Activated T-cell treated with anti-CD3 and anti-CD28 coated beads, Interleukin-2, amount 50 U/mL, for 1 hour (primary cell): ENCODE measurements around the gene STRIP1.
"Not testable (repeated sequence)": the region's sequence is repeated elsewhere in the genome, so short reads cannot be mapped to it uniquely, and the experiment has no call there.

Experiments used
- DNase-seq: peaks from one replicate; pipeline ENCODE4 v3.0.0-alpha.2; 2020

STRIP1 gene

DNA sequence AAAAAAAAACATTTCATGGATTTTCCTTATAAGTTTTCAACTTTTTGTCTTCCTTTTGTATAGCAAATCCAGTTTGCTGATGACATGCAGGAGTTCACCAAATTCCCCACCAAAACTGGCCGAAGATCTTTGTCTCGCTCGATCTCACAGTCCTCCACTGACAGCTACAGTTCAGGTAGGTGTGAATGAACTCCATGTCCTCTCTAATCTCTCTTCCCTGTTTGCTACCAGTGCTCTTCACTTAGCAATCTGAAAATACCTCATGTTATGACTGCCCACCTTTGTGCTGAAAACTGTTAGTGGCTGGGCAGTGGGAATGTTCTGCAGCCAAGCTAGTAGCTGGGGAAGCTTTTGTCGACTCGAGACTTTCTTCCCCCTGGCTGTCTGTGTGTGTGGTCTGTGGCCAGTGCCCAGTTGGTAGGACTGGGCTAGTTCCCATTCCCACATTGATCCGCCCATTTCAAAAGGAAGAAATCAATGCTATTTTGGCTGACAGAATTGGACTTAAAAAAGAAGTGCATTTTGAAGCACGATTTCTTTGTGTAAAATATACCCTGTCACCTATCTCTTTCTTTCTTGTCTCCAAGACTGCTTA is 25.4 kb upstream of the STRIP1 start:
- DNase-seq: no peak

- no peak for DNase-seq
Measured at GRCh38 chr1:110011527-110012041, 22.8 kb upstream of the STRIP1 start.

GRCh38 chr1:110012100-110012780 is 22.2 kb upstream of the STRIP1 start:
- no peak for DNase-seq

- no peak for DNase-seq
Measured at GRCh38 chr1:110017792-110018191, 16.6 kb upstream of the STRIP1 start.

DNA sequence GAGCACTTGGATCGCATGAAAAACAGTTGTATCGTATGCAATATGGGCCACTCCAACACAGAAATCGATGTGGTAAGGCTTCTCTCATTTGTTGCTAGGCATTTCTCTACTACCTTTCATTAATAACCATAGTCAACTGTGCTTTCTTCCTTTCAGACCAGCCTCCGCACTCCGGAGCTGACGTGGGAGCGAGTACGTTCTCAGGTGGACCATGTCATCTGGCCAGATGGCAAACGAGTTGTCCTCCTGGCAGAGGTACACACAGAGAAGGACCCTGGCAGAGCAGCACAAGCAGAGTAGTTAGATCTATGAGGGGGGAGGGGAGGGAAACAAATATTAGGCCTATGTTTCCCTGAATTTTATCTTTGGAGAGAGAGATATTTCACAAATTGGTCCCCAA is 16.0 kb upstream of the STRIP1 start:
- DNase-seq: no peak

DNA sequence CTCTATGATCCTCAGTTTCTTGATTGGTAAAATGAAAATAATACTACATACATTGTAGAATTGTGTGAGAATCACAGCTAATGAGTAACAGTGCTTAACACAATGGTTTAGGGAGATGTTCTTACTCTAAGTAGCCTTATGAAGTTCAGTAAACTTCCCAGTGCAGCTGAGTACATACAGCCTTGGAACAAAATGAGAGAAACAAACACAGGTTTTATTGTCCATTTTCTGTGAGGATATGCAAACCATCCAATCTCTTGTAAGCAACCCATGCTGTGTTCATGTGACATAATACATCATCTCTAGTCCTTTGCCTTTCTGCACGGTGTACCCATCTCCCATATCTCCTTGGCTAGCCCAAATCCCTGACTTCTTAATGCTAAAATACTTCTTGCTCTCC is 14.7 kb upstream of the STRIP1 start:
- no peak for DNase-seq

DNA sequence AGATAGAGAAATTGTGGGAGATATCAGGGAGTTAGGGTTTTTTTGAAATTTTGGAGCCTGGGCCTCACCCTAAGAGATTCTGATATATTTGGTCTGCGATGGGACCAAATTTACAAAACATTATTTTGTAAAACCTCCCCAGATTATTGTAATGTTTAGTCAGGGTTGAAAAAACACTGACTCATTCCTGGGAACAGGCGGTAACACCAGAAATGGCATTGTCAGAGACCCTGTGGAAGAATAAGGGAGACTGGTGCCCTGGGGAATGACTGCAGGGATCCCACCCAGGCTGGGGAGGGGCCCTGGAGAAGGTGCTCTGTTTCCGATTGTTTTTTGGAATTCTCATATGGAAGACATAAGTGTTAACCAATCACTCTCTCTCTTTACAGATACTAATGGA is 13.1 kb upstream of the STRIP1 start:
- DNase-seq: no peak

GRCh38 chr1:110024613-110025012 is 9.8 kb upstream of the STRIP1 start:
- DNase-seq: no peak

- not testable (repeated sequence) for DNase-seq
Measured at GRCh38 chr1:110030687-110031086, 3.7 kb upstream of the STRIP1 start.

- DNase-seq: no peak
Measured at GRCh38 chr1:110032327-110032726, 2.1 kb upstream of the STRIP1 start.

DNA sequence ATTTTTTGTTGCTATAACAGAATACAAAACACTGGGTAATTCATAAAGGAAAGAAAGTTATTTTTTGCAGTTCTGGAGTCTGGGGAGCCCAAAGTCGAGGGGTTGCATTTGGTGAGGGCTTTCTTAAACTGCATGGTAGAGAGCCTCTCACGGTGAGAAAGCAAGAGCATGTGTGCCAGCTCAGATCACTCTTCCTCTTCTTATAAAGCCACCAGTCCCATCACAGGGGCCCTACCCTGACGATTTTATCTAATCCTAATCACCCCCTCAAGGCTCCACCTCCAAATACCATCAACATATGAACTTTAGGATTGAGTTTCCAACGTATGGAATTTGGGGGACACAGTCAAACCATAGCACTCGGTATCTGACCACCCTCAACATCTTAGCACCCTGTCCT is 1.0 kb upstream of the STRIP1 start:
- no peak for DNase-seq

- no peak for DNase-seq
Measured at GRCh38 chr1:110034040-110034450, 379 bp upstream of the STRIP1 start.

DNA sequence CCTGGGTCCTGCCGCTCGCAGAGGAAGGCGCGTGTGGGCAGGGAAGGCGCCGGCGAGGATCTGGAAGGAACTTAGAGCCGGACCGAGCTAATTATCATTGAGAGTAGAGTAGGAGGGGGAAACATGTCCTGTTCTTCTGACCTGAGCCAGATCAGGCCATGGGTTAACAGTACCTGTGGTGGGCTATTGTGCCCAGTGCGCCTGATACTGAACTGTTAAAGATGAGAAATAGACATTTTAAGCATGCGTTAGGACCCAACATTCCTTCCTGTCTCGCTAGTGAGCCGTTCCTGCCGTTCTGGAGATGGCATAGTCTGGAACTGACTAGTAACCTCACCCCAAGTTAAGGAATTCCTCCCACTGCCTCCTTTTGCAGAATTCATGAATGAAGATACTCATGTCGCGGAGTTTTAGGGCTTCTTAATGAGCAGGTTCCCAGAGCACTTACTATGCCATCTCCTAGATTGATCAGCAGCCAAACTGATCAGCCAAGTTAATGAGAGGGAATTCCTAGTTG is 870 bp downstream of the STRIP1 start:
- DNase-seq: no peak

DNA sequence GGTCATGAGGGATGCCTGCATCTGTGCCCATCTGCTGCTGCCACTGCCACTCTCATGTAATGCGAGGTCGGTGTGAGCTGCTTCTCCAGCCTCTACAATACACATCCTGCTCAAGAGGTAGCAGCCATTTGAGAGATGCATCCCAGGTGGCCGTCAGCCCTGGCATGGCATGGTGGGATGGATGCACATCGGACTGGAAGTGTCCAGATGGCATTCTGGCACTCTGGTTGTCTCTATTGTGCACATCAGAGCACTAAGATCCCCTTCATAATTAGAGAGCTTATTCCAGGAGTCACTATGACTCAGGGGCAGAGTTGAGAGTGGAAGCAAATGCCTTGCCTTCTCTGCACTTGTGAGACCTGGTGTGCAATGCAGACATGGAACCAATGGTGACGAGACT is 3.8 kb downstream of the STRIP1 start:
- DNase-seq: no peak

DNA sequence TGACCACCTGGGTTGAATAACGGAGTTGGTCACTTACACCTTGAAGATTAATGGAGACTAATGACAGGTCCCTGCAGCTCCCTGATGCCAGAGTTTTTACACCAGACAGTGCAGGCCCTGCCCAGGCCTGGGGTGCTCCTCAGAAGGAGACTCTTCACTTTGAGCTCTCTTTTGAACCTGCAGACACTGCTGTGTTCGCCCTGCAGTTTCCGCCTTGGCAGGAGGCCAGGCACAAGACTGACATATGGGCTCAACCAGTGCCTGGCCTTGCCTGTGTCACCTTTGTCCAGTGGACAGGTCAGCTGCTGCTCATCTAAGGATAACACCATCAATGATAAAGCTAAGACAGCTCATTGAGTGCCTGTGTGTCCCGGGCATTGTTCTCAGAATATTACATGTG is 5.2 kb downstream of the STRIP1 start:
- no peak for DNase-seq

GRCh38 chr1:110040548-110040947 is 6.1 kb downstream of the STRIP1 start:
- DNase-seq: no peak

DNA sequence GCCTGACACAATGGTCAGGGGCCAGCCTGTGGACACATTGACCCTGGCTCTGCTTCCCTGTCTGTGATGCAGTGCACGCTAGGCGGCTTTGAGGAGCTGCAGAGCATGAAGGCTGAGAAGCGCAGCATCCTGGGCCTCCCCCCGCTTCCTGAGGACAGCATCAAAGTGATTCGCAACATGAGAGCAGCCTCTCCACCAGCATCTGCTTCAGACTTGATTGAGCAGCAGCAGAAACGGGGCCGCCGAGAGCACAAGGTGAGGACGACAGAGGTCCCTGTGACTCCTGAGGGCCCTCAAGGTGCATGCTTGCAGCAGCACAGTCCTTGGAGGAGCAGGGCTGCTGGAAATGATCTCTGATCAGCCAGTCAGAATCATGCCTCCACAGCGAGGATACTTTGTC is 8.6 kb downstream of the STRIP1 start:
- DNase-seq: no peak

GRCh38 chr1:110047463-110047862 is 13.0 kb downstream of the STRIP1 start:
- no peak for DNase-seq

- DNase-seq: no peak
Measured at GRCh38 chr1:110048240-110048639, 13.8 kb downstream of the STRIP1 start.

GRCh38 chr1:110048923-110049601 is 14.6 kb downstream of the STRIP1 start:
- DNase-seq: no peak

GRCh38 chr1:110049801-110050601 is 15.6 kb downstream of the STRIP1 start:
- no peak for DNase-seq

DNA sequence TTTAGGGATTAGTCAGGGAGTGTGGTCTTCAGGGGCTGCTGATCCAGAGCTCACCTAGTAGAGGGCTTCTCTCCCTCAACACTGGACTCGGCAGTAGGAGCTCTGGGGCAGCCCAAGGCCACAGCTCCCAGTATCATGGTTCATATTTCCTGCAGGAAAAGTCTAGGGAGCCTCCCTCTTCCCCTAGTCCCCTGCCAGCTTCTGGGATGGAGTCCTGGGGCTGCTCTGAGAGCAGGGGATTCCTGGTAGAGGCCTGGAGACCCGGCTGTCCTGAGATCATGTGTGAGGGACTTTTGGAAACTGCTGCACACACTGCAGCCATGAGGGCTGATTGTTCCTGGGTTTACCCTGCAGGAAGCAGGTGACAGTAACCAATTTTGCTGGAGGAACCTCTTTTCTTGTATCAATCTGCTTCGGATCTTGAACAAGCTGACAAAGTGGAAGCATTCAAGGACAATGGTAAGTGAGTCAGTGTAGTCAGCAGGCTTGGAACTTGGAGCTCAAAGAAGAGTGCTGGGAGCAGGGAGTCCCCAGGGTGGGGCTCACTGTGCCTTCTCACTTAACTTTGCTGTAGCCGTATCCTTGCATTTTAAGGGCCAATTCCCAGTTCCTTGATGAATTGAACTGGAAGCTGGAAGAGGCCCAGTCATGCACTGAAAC is 16.3 kb downstream of the STRIP1 start:
- no peak for DNase-seq

DNA sequence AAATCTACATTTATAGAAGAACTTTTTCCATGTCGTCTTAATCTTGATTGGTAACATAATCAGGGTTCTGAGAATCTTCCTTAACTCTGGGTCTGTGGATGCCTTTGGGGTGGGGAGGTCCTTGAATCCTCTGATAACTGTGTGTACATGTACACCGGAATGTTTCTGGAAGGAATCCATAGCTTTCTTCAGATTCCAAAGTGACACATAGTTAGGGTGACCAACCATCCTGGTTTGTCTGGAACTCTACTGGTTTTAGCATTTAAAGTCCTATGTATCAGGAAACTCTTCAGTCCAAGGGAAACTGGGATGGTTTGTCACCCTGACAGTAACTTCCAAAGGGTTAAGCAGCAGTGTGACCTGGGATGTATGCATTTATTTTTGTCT is 16.8 kb downstream of the STRIP1 start:
- DNase-seq: no peak
